HCT116 (cell line): ENCODE measurements around the gene ZER1. TPM values are rescaled to one million over a fixed set of nuclear protein-coding genes. Genes with fewer than 3 reads are reported as not detected.
"Not testable (repeated sequence)": the region's sequence is repeated elsewhere in the genome, so short reads cannot be mapped to it uniquely, and the experiment has no call there.

Source experiments
- ATAC-seq: fragments of 200-7000 bp; cut with Tn5 transposase; 2 replicates; pipeline ENCODE4 v1.9.1; 2020; ENCODE audit warnings: mild to moderate bottlenecking, moderate library complexity
- BruUV-seq: library from RNA; stranded (reverse); fragments of 400-500 nt; replicated peaks from 2 replicates; lab custom pipeline; 2021; lab: Mats Ljungman, UMichigan
- CTCF ChIA-PET: fragments of 300-600 bp; sonication (Branson Sonifier 250); formaldehyde crosslinking; loops from one replicate; lab custom pipeline; 2021; ENCODE audit warnings: antibody characterized with exemption; lab: Charles Lee
- POLR2A ChIA-PET: fragments of 300-600, 350-600 bp; sonication (Branson Sonifier 250); formaldehyde crosslinking; loops from one replicate; lab custom pipeline; 2021; ENCODE audit warnings: antibody characterized with exemption; lab: Charles Lee
- RAD21 ChIA-PET, 2 experiments: fragments of 300-600 bp; sonication (Branson Sonifier 250); formaldehyde crosslinking; loops; one replicate each; lab custom pipeline; 2023; ENCODE audit warnings: low total read pairs in 2 of 2; ENCODE audit not compliant: uncharacterized antibody in 2 of 2, unreplicated experiment in 2 of 2, low non-redundant PET in 1 of 2; lab: Charles Lee
- DNase-seq: peaks from one replicate; pipeline ENCODE4 v3.0.0-alpha.2; 2010; ENCODE audit warnings: low read depth, low spot score
- H2AFZ ChIP-seq: fragments of 200-600 bp; shearing (Covaris generic), sonication (generic); 2 replicates; pipeline ENCODE4 v1.6.1; 2017; ENCODE audit warnings: low read depth, mixed run types, mixed read lengths, antibody characterized with exemption, low read length; ENCODE audit not compliant: poor library complexity, severe bottlenecking
- H3K27ac ChIP-seq: 2 replicates; pipeline ENCODE4 v1.5.1; 2012; ENCODE audit warnings: low read depth, low read length
- H3K27me3 ChIP-seq: fragments of 200-600 bp; sonication (generic); 2 replicates; pipeline ENCODE4 v1.6.1; 2016; ENCODE audit warnings: mixed run types, low read length, mixed read lengths; ENCODE audit not compliant: insufficient read depth
- H3K36me3 ChIP-seq, 2 experiments: fragments of 200-500 bp in 1 of 2; fragments of 200-600 bp in 1 of 2; sonication (Bioruptor generic) in 1 of 2; sonication (generic) in 1 of 2; 2 replicates each; pipeline versions ENCODE4 v1.5.1 to v1.6.1; 2014 to 2016; ENCODE audit warnings: low read length in 2 of 2, inconsistent platforms in 1 of 2, mixed read lengths in 1 of 2, mixed run types in 1 of 2; ENCODE audit not compliant: insufficient read depth in 2 of 2, control insufficient read depth in 1 of 2
- H3K4me1 ChIP-seq, 2 experiments: fragments of 200-600 bp in 1 of 2; sonication (generic) in 1 of 2; 2 replicates each; pipeline versions ENCODE4 v1.5.1 to v1.6.1; 2012 to 2017; ENCODE audit warnings: low read length in 2 of 2, inconsistent platforms in 1 of 2, mild to moderate bottlenecking in 1 of 2, mixed read lengths in 1 of 2, mixed run types in 1 of 2, moderate library complexity in 1 of 2; ENCODE audit not compliant: insufficient read depth in 2 of 2, control insufficient read depth in 1 of 2
- H3K4me2 ChIP-seq: fragments of 200-600 bp; sonication (generic); 2 replicates; pipeline ENCODE4 v1.6.1; 2017; ENCODE audit warnings: mixed run types, low read length, mixed read lengths
- H3K4me3 ChIP-seq, 2 experiments: fragments of 200-600 bp in 1 of 2; sonication (generic) in 1 of 2; replicated peaks in 1 of 2; 2 replicates each; pipeline ENCODE4 v1.5.1; 2011 to 2016; ENCODE audit warnings: low read length in 2 of 2, control low read depth in 1 of 2, low read depth in 1 of 2, mild to moderate bottlenecking in 1 of 2, mixed read lengths in 1 of 2, mixed run types in 1 of 2
- H3K79me2 ChIP-seq: fragments of 200-600 bp; sonication (generic); 2 replicates; pipeline ENCODE4 v1.6.1; 2017; ENCODE audit warnings: mild to moderate bottlenecking, mixed run types, low read length, moderate library complexity, mixed read lengths; ENCODE audit not compliant: insufficient read depth
- H3K9ac ChIP-seq: fragments of 200-600 bp; sonication (generic); 2 replicates; pipeline ENCODE4 v1.6.1; 2016; ENCODE audit warnings: low read length, mixed read lengths
- H3K9me2 ChIP-seq: fragments of 200-600 bp; sonication (generic), shearing (Covaris generic); 2 replicates; pipeline ENCODE4 v1.6.1; 2017; ENCODE audit warnings: mixed run types, mild to moderate bottlenecking, moderate library complexity; ENCODE audit not compliant: insufficient read depth
- H3K9me3 ChIP-seq, 2 experiments: fragments of 200-500 bp in 1 of 2; fragments of 200-600 bp in 1 of 2; sonication (Bioruptor generic) in 1 of 2; sonication (generic) in 1 of 2; 2 replicates each; pipeline ENCODE4 v1.6.1; 2014 to 2017; ENCODE audit warnings: low read length in 2 of 2, mixed read lengths in 2 of 2, inconsistent platforms in 1 of 2, low read depth in 1 of 2, mild to moderate bottlenecking in 1 of 2, mixed run types in 1 of 2, moderate library complexity in 1 of 2; ENCODE audit not compliant: control insufficient read depth in 1 of 2, insufficient read depth in 1 of 2
- H4K20me1 ChIP-seq: fragments of 200-600 bp; sonication (generic), shearing (Covaris generic); 2 replicates; pipeline ENCODE4 v1.6.1; 2017; ENCODE audit warnings: mixed run types, mild to moderate bottlenecking, moderate library complexity; ENCODE audit not compliant: insufficient read depth
- CBX3 ChIP-seq: IDR thresholded peaks from 2 replicates; pipeline ENCODE4 v1.6.1; 2012; ENCODE audit warnings: low read depth
- EGR1 ChIP-seq: IDR thresholded peaks from 2 replicates; pipeline ENCODE4 v1.6.1; 2012; ENCODE audit warnings: low read depth
- EZH2 ChIP-seq: fragments of 200-600 bp; sonication (generic); IDR thresholded peaks from 2 replicates; pipeline ENCODE4 v1.6.1; 2017; ENCODE audit warnings: antibody characterized with exemption, mixed run types
- EZH2phosphoT487 ChIP-seq: fragments of 200-600 bp; IDR thresholded peaks from 2 replicates; pipeline ENCODE4 v1.6.1; 2018; ENCODE audit warnings: antibody characterized with exemption, borderline replicate concordance
- FOSL1 ChIP-seq: IDR thresholded peaks from 2 replicates; pipeline ENCODE4 v1.6.1; 2012; ENCODE audit warnings: low read depth
- MAX ChIP-seq: IDR thresholded peaks from 2 replicates; pipeline ENCODE4 v1.6.1; 2012
- POLR2AphosphoS5 ChIP-seq: IDR thresholded peaks from 2 replicates; pipeline ENCODE4 v1.6.1; 2011; ENCODE audit warnings: mild to moderate bottlenecking, low read depth, low read length, moderate library complexity
- RAD21 ChIP-seq: IDR thresholded peaks from 2 replicates; pipeline ENCODE4 v1.6.1; 2012; ENCODE audit warnings: low read depth, mild to moderate bottlenecking
- ZFX ChIP-seq: fragments of 450-650 bp; IDR thresholded peaks from 2 replicates; pipeline ENCODE4 v1.6.1; 2017
- ZNF274 ChIP-seq: fragments of 200-500 bp; sonication (Bioruptor generic); IDR thresholded peaks from 2 replicates; pipeline ENCODE4 v1.6.1; 2014; ENCODE audit warnings: mild to moderate bottlenecking, low read depth, low read length, inconsistent platforms
- intact Hi-C: fragments of 100-400 bp; cut with micrococcal nuclease; formaldehyde crosslinking; loops from 2 replicates; pipeline ENCODE4 v1.10.0; 2022
- total RNA-seq: library from RNA; stranded (reverse); gene quantifications from one replicate; pipeline ENCODE4 v1.2.1, GENCODE V29; 2021; ENCODE audit not compliant: unreplicated experiment
- TF ChIP-seq, protein P1 (sequence below): IDR thresholded peaks from 2 replicates; pipeline ENCODE4 v1.6.1; 2012; ENCODE audit warnings: low read depth

The ZER1 gene
- total RNA-seq, 1 experiment from 2014 or later = 18.0 TPM

- POLR2A ChIA-PET = interaction anchor here (1.3 to 2.0 kb wide), 2 partner anchors 10 to 59 kb away, joined by 3 to 6 read pairs; no protein-coding TSS in a partner anchor
- no TSS peak for BruUV-seq
Observed at GRCh38 chr9:128694344-128694743, 77.4 kb downstream of the ZER1 start.

DNA sequence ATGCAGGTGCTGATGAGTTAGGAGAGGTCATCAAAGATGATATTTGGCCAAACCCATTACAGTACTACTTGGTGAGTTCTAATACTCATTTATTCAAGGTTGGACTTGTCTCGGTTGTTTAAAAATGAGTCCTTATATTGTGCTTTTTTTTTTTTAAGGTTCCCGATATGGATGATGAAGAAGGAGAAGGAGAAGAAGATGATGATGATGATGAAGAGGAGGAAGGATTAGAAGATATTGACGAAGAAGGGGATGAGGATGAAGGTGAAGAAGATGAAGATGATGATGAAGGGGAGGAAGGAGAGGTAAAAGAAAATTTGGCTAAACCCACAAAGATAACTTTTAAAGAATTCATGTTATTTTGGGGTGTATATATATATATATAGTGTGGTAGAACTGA, 78.0 kb downstream of the ZER1 start:
- H3K27me3 ChIP-seq, DNase-seq, RAD21 ChIA-PET, H3K4me2 ChIP-seq, H3K27ac ChIP-seq, BruUV-seq, H3K9me3 ChIP-seq, H3K4me3 ChIP-seq, H3K9me2 ChIP-seq, intact Hi-C loops, ATAC-seq, CTCF ChIA-PET, H3K9ac ChIP-seq, H2AFZ ChIP-seq: not testable (repeated sequence)
- Histone ChIP-seq H3K36me3 (peaks cover 38 to 43% of the 10 kb centered on the region in 2 experiments), H3K79me2 (peaks cover 52% of the 10 kb centered on the region), H3K4me1 (peaks cover 30 to 42% of the 10 kb centered on the region in 2 experiments), H4K20me1 (peaks cover 36% of the 10 kb centered on the region; the same call in 1 of the 2 replicates)
- POLR2A ChIA-PET = interaction anchor here (1.3 to 2.0 kb wide), 2 partner anchors 9 to 59 kb away, joined by 3 to 6 read pairs; no protein-coding TSS in a partner anchor

More at GRCh38 chr9:128694344-128694743, 77.4 kb downstream of the ZER1 start:
- Histone ChIP-seq H3K4me1 (peaks cover 30 to 45% of the 10 kb centered on the region in 2 experiments), H3K27ac (no peak overlapping the region), H3K27me3 (no peaks in the 10 kb centered on the region), H2AFZ (no peak overlapping the region), H3K9ac (no peak overlapping the region), H3K79me2 (peaks cover 50% of the 10 kb centered on the region), H3K4me2 (no peak overlapping the region), H3K4me3 (no peak overlapping the region), H3K36me3 (peaks cover 38 to 46% of the 10 kb centered on the region in 2 experiments), H3K9me2 (no peaks in the 10 kb centered on the region), H3K9me3 (no peaks in the 10 kb centered on the region), H4K20me1 (peaks cover 36% of the 10 kb centered on the region; the same call in 1 of the 2 replicates)
- DNase-seq = no peak
- ChIA-PET RAD21 (no interaction called here), CTCF (no interaction called here)
- intact Hi-C loops = no loop called here
- ATAC-seq = no peak
- no peak for TF ChIP-seq CBX3

- intact Hi-C loops = no loop called here
- Histone ChIP-seq H3K4me3 (peak overlapping the region; percentile 90 to 100), H3K9me2 (no peaks in the 10 kb centered on the region), H3K4me2 (peak overlapping the region; percentile 98), H4K20me1 (peaks cover 36% of the 10 kb centered on the region; the same call in 1 of the 2 replicates), H3K27me3 (no peaks in the 10 kb centered on the region), H3K36me3 (peaks cover 38 to 43% of the 10 kb centered on the region in 2 experiments), H3K79me2 (peaks cover 69% of the 10 kb centered on the region), H3K9ac (peak overlapping the region; percentile 99), H3K27ac (peak overlapping the region; percentile 92), H3K9me3 (no peaks in the 10 kb centered on the region), H2AFZ (no peak overlapping the region), H3K4me1 (peaks cover 19 to 36% of the 10 kb centered on the region in 2 experiments)
- BruUV-seq = TSS peak; percentile 37
- DNase-seq = no peak
- RAD21 ChIA-PET = no interaction called here
- no peak for ATAC-seq
- CTCF ChIA-PET = no interaction called here
- POLR2A ChIA-PET = no interaction called here
- TF ChIP-seq EGR1 (no peak), ZNF274 (no peak), EZH2 (no peak), POLR2AphosphoS5 (no peak), ZFX (no peak), FOSL1 (no peak), MAX (no peak), CBX3 (no peak), RAD21 (no peak), EZH2phosphoT487 (no peak)
- TF ChIP-seq, protein P1, sequence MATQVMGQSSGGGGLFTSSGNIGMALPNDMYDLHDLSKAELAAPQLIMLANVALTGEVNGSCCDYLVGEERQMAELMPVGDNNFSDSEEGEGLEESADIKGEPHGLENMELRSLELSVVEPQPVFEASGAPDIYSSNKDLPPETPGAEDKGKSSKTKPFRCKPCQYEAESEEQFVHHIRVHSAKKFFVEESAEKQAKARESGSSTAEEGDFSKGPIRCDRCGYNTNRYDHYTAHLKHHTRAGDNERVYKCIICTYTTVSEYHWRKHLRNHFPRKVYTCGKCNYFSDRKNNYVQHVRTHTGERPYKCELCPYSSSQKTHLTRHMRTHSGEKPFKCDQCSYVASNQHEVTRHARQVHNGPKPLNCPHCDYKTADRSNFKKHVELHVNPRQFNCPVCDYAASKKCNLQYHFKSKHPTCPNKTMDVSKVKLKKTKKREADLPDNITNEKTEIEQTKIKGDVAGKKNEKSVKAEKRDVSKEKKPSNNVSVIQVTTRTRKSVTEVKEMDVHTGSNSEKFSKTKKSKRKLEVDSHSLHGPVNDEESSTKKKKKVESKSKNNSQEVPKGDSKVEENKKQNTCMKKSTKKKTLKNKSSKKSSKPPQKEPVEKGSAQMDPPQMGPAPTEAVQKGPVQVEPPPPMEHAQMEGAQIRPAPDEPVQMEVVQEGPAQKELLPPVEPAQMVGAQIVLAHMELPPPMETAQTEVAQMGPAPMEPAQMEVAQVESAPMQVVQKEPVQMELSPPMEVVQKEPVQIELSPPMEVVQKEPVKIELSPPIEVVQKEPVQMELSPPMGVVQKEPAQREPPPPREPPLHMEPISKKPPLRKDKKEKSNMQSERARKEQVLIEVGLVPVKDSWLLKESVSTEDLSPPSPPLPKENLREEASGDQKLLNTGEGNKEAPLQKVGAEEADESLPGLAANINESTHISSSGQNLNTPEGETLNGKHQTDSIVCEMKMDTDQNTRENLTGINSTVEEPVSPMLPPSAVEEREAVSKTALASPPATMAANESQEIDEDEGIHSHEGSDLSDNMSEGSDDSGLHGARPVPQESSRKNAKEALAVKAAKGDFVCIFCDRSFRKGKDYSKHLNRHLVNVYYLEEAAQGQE = no peak
Observed at GRCh38 chr9:128690684-128691034, 81.1 kb downstream of the ZER1 start.
